KMS-11 (cell line): Measurements from ENCODE around the gene PREPL.

Experiments
- H2AFZ ChIP-seq: fragments of 200-600 bp; sonication (generic); 2 replicates; pipeline ENCODE4 v1.6.1; 2016; ENCODE audit warnings: antibody characterized with exemption, mixed run types, low read depth
- H3K27ac ChIP-seq: fragments of 200-600 bp; sonication (generic); 2 replicates; pipeline ENCODE4 v1.6.1; 2016; ENCODE audit warnings: mild to moderate bottlenecking, mixed run types
- H3K27me3 ChIP-seq: fragments of 200-600 bp; sonication (generic); 2 replicates; pipeline ENCODE4 v1.6.1; 2017; ENCODE audit warnings: mild to moderate bottlenecking, low read depth, mixed run types, moderate library complexity; ENCODE audit not compliant: insufficient read depth
- H3K36me3 ChIP-seq: fragments of 200-600 bp; sonication (generic); 2 replicates; pipeline ENCODE4 v1.6.1; 2017; ENCODE audit warnings: mild to moderate bottlenecking, mixed run types; ENCODE audit not compliant: insufficient read depth
- H3K4me1 ChIP-seq: fragments of 200-600 bp; sonication (generic); 2 replicates; pipeline ENCODE4 v1.6.1; 2016; ENCODE audit warnings: mild to moderate bottlenecking, low read depth, mixed run types; ENCODE audit not compliant: poor library complexity, severe bottlenecking
- H3K4me2 ChIP-seq: fragments of 200-600 bp; sonication (generic); 2 replicates; pipeline ENCODE4 v1.7.0; 2016; ENCODE audit warnings: mild to moderate bottlenecking, mixed run types
- H3K4me3 ChIP-seq: fragments of 200-600 bp; sonication (generic); IDR thresholded peaks from 2 replicates; pipeline ENCODE4 v1.6.1; 2017; ENCODE audit warnings: low read depth, low read length, mixed read lengths; ENCODE audit not compliant: insufficient read depth
- H3K79me2 ChIP-seq: fragments of 200-600 bp; sonication (generic); 2 replicates; pipeline ENCODE4 v1.6.1; 2016; ENCODE audit warnings: low read depth, mixed run types; ENCODE audit not compliant: insufficient read depth
- H3K9ac ChIP-seq: fragments of 200-600 bp; sonication (generic); 2 replicates; pipeline ENCODE4 v1.6.1; 2016; ENCODE audit warnings: mild to moderate bottlenecking, mixed run types
- H4K20me1 ChIP-seq: fragments of 200-600 bp; sonication (generic); 2 replicates; pipeline ENCODE4 v1.6.1; 2016; ENCODE audit warnings: mild to moderate bottlenecking, mixed run types; ENCODE audit not compliant: insufficient read depth
- CTCF ChIP-seq: fragments of 200-600 bp; sonication (generic); conservative IDR thresholded peaks from 2 replicates; pipeline ENCODE4 v1.6.1; 2017; ENCODE audit warnings: low read depth, mild to moderate bottlenecking, antibody characterized with exemption, low read length, moderate library complexity, mixed read lengths

Gene PREPL

GRCh38 chr2:44333994-44334393 lies 27.3 kb downstream of the PREPL start:
- Histone ChIP-seq H3K36me3 (0 out of 2 replicates have a peak, but pooled peaks cover 2% of the 10 kb centered on the region), H3K79me2 (no peaks in the 10 kb centered on the region)
- no peak for TF ChIP-seq CTCF

GRCh38 chr2:44330801-44331200 lies 30.5 kb downstream of the PREPL start:
- Histone ChIP-seq H3K4me2 (no peak overlapping the region), H3K4me1 (no peaks in the 10 kb centered on the region), H3K4me3 (no peak overlapping the region), H3K9ac (no peak overlapping the region), H3K79me2 (no peaks in the 10 kb centered on the region), H3K36me3 (no peaks in the 10 kb centered on the region; the same call in 1 of the 2 replicates), H2AFZ (no peak overlapping the region), H3K27ac (no peak overlapping the region), H3K27me3 (no peaks in the 10 kb centered on the region), H4K20me1 (no peaks in the 10 kb centered on the region)
- TF ChIP-seq CTCF: no peak

More at GRCh38 chr2:44333994-44334393, 27.3 kb downstream of the PREPL start:
- Histone ChIP-seq H3K4me1 (no peaks in the 10 kb centered on the region), H3K27me3 (no peaks in the 10 kb centered on the region), H3K4me2 (no peak overlapping the region), H3K4me3 (no peak overlapping the region), H2AFZ (no peak overlapping the region), H3K9ac (no peak overlapping the region), H4K20me1 (no peaks in the 10 kb centered on the region), H3K27ac (no peak overlapping the region)

GRCh38 chr2:44329343-44329742 lies 32.0 kb downstream of the PREPL start:
- H3K27me3 ChIP-seq: no peaks in the 10 kb centered on the region
- no peaks in the 10 kb centered on the region for H4K20me1 ChIP-seq
- H3K9ac ChIP-seq: no peak overlapping the region
- H3K36me3 ChIP-seq: no peaks in the 10 kb centered on the region; the same call in 1 of the 2 replicates
- H3K4me1 ChIP-seq: no peaks in the 10 kb centered on the region
- H3K4me2 ChIP-seq: no peak overlapping the region
- no peak overlapping the region for H3K4me3 ChIP-seq
- no peak overlapping the region for H2AFZ ChIP-seq
- no peaks in the 10 kb centered on the region for H3K79me2 ChIP-seq
- H3K27ac ChIP-seq: no peak overlapping the region
- TF ChIP-seq CTCF: no peak

- H3K9ac ChIP-seq: no peak overlapping the region
- H3K27ac ChIP-seq: no peak overlapping the region
- H3K36me3 ChIP-seq: no peaks in the 10 kb centered on the region; the same call in 1 of the 2 replicates
- no peaks in the 10 kb centered on the region for H3K79me2 ChIP-seq
- no peak for TF ChIP-seq CTCF
- no peak overlapping the region for H2AFZ ChIP-seq
- H3K4me1 ChIP-seq: no peaks in the 10 kb centered on the region
- no peaks in the 10 kb centered on the region for H4K20me1 ChIP-seq
- H3K27me3 ChIP-seq: no peaks in the 10 kb centered on the region
- no peak overlapping the region for H3K4me2 ChIP-seq
- no peak overlapping the region for H3K4me3 ChIP-seq
Observed at GRCh38 chr2:44328750-44329149, 32.5 kb downstream of the PREPL start.
